GM18511 (cell line): Measurements from ENCODE around the gene PTPN13.
"Not testable (repeated sequence)": the region's sequence is repeated elsewhere in the genome, so short reads cannot be mapped to it uniquely, and the experiment has no call there.

ENCODE experiments used
- ATAC-seq: cut with Tn5 transposase; IDR thresholded peaks from one replicate; pipeline ENCODE4 v1.9.1; 2021; ENCODE audit warnings: mild to moderate bottlenecking, moderate library complexity; ENCODE audit not compliant: unreplicated experiment

Gene PTPN13

GRCh38 chr4:86641516-86642090, 47.5 kb downstream of the PTPN13 start:
- no peak for ATAC-seq

DNA sequence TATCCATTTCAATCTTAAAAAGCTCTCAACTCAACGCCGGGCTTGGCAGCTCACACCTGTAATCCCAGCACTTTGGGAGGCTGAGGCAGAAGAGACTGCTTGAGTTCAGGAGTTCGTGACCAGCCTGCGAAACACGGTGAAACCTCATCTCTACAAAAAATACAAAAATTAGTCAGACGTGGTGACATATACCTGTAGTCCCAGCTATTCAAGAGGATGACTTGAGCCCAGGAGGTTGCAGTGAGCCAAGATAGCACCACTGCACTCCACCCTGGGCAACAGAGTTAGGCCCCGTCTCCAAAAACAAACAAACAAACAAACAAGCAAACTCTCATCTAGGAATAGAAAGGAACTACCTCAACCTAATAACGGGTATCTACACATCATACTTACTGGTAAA, 50.8 kb downstream of the PTPN13 start:
- no peak for ATAC-seq

DNA sequence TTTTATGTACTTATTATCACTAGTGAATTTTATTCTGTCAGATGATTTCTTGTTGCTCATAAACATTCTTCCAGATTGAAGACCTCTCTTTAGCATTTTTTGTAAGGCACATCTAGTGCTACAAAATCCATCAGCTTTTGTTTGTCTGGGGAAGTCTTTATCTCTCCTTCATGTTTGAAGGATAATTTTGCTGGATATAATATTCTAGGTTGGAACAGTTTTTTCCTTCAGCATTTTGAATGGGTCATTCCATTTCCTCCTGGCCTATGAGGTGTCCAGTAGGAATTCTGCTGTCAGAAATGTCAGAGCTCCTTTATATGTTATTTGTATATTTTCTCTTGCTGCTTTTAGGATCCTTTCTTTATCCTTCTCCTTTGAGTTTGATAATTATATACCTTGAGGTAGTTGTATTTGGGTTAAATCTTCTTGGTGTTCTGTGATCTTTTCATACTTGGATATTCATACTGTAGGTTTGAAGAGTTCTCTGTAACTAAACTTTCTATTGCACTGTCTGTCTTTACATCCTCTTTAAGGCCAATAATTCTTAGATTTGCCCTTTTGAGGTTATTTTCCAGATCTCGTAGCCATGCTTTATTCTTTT, 58.3 kb downstream of the PTPN13 start:
- no peak for ATAC-seq

DNA sequence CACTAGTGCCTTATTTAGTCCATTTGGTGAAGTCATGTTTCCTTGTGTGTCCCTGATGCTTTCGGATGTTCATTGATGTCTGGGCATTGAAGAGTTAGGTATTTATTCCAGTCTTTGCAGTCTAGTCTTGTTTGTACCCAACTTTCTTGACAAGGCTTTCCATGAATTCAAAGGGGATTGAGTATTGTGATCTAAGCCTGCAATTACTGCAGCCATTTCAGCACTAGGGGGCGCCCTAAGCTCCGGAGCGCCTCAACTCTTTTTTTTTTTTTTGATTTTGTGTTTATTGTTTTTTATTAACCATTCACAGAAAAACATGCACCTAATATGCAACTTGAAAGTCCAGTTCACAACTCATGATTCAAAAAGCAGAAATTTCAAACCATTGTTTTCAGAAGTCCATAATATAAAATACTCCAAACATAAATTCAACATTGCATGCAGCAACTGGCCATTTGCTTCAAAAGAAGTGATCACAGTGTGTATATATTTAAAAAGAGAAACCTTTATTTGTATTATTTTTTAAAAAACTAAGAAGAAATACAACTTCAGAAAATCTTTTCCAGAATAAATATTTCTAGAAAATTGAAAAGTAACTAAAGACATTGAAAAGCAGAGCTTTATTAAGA, 59.2 kb downstream of the PTPN13 start:
- no peak for ATAC-seq

DNA sequence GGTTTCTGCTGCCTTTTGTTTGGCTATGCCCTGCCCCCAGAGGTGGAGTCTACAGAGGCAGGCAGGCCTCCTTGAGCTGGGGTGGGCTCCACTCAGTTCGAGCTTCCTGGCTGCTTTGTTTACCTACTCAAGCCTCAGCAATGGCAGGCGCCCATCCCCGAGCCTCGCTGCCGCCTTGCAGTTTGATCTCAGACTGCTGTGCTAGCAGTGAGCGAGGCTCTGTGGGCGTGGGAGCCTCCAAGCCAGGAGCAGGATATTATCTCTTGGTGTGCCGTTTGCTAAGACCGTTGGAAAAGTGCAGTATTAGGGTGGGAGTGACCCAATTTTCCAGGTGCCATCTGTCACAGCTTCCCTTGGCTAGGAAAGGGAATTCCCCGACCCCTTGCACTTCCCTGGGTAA, 62.7 kb downstream of the PTPN13 start:
- ATAC-seq, result not testable (repeated sequence)

DNA sequence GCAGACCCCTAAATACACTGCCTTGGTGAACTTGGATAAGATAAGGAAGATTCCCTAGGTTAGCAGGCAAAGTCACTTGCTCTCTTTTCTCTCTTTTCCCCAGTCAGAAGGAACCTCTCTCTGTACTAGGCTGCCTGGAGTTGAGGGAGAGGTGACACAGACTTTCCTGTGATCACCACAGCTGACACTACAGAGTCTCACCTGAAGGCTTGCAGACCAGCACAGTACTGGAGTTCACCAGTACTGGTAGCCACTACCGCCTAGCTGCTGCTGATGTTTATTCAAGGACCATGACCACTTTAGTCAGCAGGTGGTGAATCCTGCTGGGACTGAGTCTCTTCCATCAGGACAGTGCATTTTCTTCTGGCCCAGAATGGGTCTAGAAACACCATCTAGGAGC, 63.3 kb downstream of the PTPN13 start:
- no peak for ATAC-seq

- ATAC-seq, result peak; percentile 60
These were observed 63.8 kb downstream of the PTPN13 start for GRCh38 chr4:86657910-86658309.

GRCh38 chr4:86660401-86660800, 66.3 kb downstream of the PTPN13 start:
- no peak for ATAC-seq

- no peak for ATAC-seq
These were observed 66.9 kb downstream of the PTPN13 start for GRCh38 chr4:86661006-86661405.

GRCh38 chr4:86661418-86661817, 67.3 kb downstream of the PTPN13 start:
- no peak for ATAC-seq

DNA sequence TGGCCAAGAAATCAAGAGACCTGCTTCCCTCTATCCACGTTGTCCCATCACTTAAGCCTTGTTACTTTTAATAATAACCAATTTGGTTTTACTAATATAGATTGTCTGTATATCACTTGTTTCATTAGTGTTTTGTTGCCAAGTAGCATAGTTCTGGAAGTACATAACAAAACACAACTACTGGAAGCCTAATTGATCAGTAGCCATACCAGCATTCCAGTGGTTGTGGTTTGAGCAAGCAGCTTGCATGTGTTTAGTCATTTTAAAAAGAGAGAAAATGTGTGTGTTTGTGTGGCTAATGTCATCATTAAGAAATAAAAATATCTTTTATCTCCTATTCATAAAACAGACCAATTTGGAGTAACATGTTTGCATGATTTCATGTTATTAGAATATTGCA, 70.8 kb downstream of the PTPN13 start:
- no peak for ATAC-seq

GRCh38 chr4:86670298-86670697, 76.2 kb downstream of the PTPN13 start:
- no peak for ATAC-seq

- no peak for ATAC-seq
These were observed 76.6 kb downstream of the PTPN13 start for GRCh38 chr4:86670756-86671155.

DNA sequence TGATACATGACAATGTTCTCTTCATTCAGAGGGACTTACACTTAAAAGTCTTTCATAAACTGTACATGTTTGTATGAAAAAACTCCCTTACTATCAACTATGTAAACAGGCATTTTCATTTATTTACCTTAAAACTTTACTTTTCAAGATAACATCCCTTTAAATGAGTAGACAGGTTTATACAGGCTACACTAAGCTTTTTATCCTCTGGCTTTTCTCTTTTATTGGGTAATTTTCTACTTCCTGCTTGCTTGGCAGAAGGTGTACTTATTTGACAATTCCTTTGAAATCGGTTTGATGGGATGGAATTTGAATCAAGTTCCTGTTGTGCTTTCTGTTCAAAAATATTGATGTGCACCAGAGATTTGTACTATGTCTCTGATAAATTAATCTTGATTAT, 81.4 kb downstream of the PTPN13 start:
- no peak for ATAC-seq

DNA sequence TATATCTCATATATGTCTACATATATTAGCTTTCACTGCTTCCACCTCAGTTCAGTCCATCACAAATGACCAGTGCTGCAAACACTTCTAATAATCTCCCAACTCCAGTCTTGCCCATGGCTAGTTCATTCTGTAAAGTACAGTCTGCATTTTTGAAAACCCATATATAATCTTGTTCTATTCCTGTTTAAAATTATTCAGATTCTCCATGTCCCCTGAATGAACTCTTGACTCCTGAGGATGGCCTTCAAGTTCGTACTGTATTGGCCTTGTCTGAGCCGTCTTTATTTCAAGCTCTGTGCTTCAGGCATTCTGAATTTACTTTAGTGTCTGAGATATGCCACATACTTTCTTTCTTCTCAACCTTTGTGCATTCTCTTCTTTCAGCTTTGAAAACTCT, 84.7 kb downstream of the PTPN13 start:
- ATAC-seq, result no peak

DNA sequence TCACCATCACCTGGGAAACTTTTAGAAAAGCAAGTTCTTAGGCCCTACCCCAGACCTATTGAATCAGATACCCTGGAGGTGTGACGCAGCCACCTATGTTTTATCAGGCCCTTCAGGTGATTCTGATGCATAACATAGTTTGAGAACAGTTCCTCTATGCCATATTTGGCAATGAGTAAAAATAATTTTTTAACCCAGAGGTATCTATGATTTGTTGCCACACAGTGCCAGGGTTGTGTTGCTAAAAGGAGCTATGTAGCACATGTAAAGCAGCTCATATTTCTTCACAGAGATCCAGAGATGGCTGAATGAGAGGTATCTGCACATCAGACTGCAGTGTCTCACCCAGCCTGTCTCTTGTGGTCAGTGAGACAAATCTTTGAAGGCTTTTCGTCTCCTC, 85.3 kb downstream of the PTPN13 start:
- no peak for ATAC-seq

DNA sequence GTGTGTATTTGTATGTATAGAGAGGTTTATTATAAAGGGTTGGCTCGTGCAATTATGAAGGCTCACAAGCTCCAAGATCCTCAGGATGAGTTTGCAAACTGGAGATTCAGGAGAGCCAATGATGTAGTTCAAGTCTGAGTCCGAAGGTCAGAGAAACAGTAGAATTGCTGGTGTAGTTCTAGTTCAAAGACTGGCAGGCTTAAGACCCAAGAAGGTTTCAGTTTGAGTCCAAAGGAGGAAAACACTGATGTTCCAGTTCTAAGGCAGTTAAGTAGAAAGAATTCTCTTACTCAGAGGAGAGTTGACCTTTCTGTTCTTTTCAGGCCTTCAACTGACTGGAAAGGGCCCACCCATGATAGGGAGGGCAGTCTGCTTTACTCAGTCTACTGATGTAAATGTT, 89.1 kb downstream of the PTPN13 start:
- ATAC-seq, result no peak

GRCh38 chr4:86683983-86684382, 89.9 kb downstream of the PTPN13 start:
- no peak for ATAC-seq

DNA sequence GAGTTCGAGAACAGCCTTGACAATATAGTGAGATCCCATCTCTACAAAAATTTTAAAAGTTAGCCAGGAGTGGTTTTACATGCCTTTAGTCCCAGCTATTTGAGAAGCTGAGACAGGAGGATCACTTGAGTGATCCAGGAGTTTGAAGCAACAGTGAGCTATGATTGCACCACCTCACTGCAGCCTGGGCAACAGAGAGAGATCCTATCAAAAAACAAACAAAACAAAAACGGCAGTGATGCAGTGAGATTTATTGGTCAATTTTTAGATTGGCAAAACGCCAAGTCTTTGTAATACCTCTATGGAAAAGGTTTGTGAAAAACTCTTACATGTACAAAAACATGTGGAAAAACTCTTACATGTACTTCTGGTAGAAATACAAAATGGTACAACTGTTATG, 91.3 kb downstream of the PTPN13 start:
- no peak for ATAC-seq

GRCh38 chr4:86686741-86687140, 92.6 kb downstream of the PTPN13 start:
- no peak for ATAC-seq

DNA sequence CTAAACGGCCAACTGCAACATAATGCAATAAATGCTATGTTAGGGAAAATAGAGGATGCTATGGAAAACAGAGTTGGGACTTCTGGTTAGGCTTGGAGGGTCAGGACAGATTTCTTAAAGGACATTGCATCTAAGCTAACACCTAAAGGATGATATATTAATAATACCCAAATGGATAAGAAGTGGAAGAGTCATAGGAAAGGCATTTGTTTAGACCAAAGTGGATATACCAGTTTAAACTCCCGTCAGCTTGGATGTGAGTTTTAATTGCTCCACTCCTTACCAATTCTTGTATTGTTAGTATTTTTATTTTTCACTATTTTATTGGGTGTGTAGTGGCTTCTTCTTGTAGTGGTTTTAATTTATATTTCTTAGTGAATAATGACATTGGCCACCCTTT, 93.9 kb downstream of the PTPN13 start:
- ATAC-seq, result no peak

GRCh38 chr4:86704601-86705000, 110.5 kb downstream of the PTPN13 start:
- no peak for ATAC-seq
